GOT3 (cell line): Measurements from ENCODE around the gene C12orf60.

Experiments
- DNase-seq: peaks from one replicate; lab custom pipeline; 2025; ENCODE audit warnings: mixed read lengths; lab: John Stamatoyannopoulos, UW

Gene C12orf60

GRCh38 chr12:14836336-14837210, 33.1 kb downstream of the C12orf60 start:
- DNase-seq: no peak

- DNase-seq: no peak
Observed at GRCh38 chr12:14839262-14839661, 35.8 kb downstream of the C12orf60 start.

GRCh38 chr12:14840616-14841015, 37.1 kb downstream of the C12orf60 start:
- DNase-seq: no peak

- no peak for DNase-seq
Observed at GRCh38 chr12:14841761-14842160, 38.3 kb downstream of the C12orf60 start.

- no peak for DNase-seq
Observed at GRCh38 chr12:14842315-14842714, 38.8 kb downstream of the C12orf60 start.

GRCh38 chr12:14843425-14843887, 40.0 kb downstream of the C12orf60 start, which contains the start of gene ART4:
Gene ART4, minus strand, starts transcription at chr12:14843526. Its CDS starts 413 bp downstream, at chr12:14843113.
- no peak for DNase-seq

- no peak for DNase-seq
Observed at GRCh38 chr12:14844401-14844800, 40.9 kb downstream of the C12orf60 start.

- no peak for DNase-seq
Observed at GRCh38 chr12:14845350-14845750, 41.9 kb downstream of the C12orf60 start.

GRCh38 chr12:14846042-14846587, 42.6 kb downstream of the C12orf60 start:
- no peak for DNase-seq

GRCh38 chr12:14846876-14847580, 43.6 kb downstream of the C12orf60 start:
- no peak for DNase-seq

GRCh38 chr12:14849661-14850060, 46.2 kb downstream of the C12orf60 start:
- DNase-seq: no peak

GRCh38 chr12:14850929-14851663, 47.6 kb downstream of the C12orf60 start:
- no peak for DNase-seq

- no peak for DNase-seq
Observed at GRCh38 chr12:14852880-14853279, 49.4 kb downstream of the C12orf60 start.

GRCh38 chr12:14853961-14854360, 50.5 kb downstream of the C12orf60 start:
- DNase-seq: no peak

GRCh38 chr12:14854586-14855183, 51.2 kb downstream of the C12orf60 start:
- DNase-seq: no peak

GRCh38 chr12:14858513-14858912, 55.0 kb downstream of the C12orf60 start:
- DNase-seq: no peak

GRCh38 chr12:14860490-14860889, 57.0 kb downstream of the C12orf60 start:
- DNase-seq: no peak

GRCh38 chr12:14868916-14869506, 65.5 kb downstream of the C12orf60 start:
- DNase-seq: no peak

GRCh38 chr12:14871247-14871646, 67.8 kb downstream of the C12orf60 start:
- DNase-seq: no peak

GRCh38 chr12:14871886-14872285, 68.4 kb downstream of the C12orf60 start:
- no peak for DNase-seq
